PC-3 (cell line): Measurements from ENCODE around the gene MS4A7. TPM values are rescaled to one million over a fixed set of nuclear protein-coding genes. Genes with fewer than 3 reads are reported as not detected.
A peak's percentile ranks its signal among the peaks of the same experiment; 100 is the strongest.
"Not testable (repeated sequence)": the region's sequence is repeated elsewhere in the genome, so short reads cannot be mapped to it uniquely, and the experiment has no call there.

Experiments used
- ATAC-seq: fragments of 200-7000 bp; cut with Tn5 transposase; 2 replicates; pipeline ENCODE4 v1.9.1; 2020; ENCODE audit warnings: mild to moderate bottlenecking, moderate library complexity
- BruUV-seq: library from RNA; stranded (reverse); fragments of 400-500 nt; replicated peaks from 2 replicates; lab custom pipeline; 2021; lab: Mats Ljungman, UMichigan
- CTCF ChIA-PET: fragments of 300-600 bp; sonication (Branson Sonifier 250); formaldehyde crosslinking; loops from one replicate; lab custom pipeline; 2022; ENCODE audit warnings: antibody characterized with exemption; lab: Charles Lee
- POLR2A ChIA-PET: fragments of 300-600 bp; sonication (Branson Sonifier 250); formaldehyde crosslinking; loops from one replicate; lab custom pipeline; 2022; ENCODE audit warnings: antibody characterized with exemption; ENCODE audit not compliant: unreplicated experiment; lab: Charles Lee
- DNase-seq: peaks from one replicate; pipeline ENCODE4 v3.0.0-alpha.2; 2015
- H2AFZ ChIP-seq: fragments of 300-600 bp; sonication (generic); 2 replicates; pipeline ENCODE4 v1.6.0; 2016; ENCODE audit warnings: antibody characterized with exemption, low read length
- H3F3A ChIP-seq: fragments of 300-600 bp; sonication (generic); one replicate; pipeline ENCODE4 v1.6.0; 2017; ENCODE audit warnings: antibody characterized with exemption, low read length, control low read depth, mild to moderate bottlenecking; ENCODE audit not compliant: unreplicated experiment
- H3K27ac ChIP-seq: fragments of 300-600 bp; sonication (generic); 2 replicates; pipeline ENCODE4 v1.5.1; 2016; ENCODE audit warnings: mild to moderate bottlenecking, low read length
- H3K27me3 ChIP-seq: fragments of 300-600 bp; sonication (generic); 2 replicates; pipeline ENCODE4 v1.6.1; 2016; ENCODE audit warnings: low read length, mixed read lengths
- H3K36me3 ChIP-seq: fragments of 300-600 bp; sonication (generic); 2 replicates; pipeline ENCODE4 v1.6.1; 2016; ENCODE audit warnings: low read depth, mixed run types, low read length, mixed read lengths
- H3K4me1 ChIP-seq: fragments of 300-600 bp; sonication (generic); 2 replicates; pipeline ENCODE4 v1.5.1; 2016; ENCODE audit warnings: low read length; ENCODE audit not compliant: insufficient read depth
- H3K4me2 ChIP-seq: fragments of 300-600 bp; sonication (generic); 2 replicates; pipeline ENCODE4 v1.6.0; 2016; ENCODE audit warnings: low read length
- H3K4me3 ChIP-seq: fragments of 300-600 bp; sonication (generic); 2 replicates; pipeline ENCODE4 v1.5.1; 2016; ENCODE audit warnings: mild to moderate bottlenecking, low read length, mixed read lengths
- H3K79me2 ChIP-seq: fragments of 300-600 bp; sonication (generic); 2 replicates; pipeline ENCODE4 v1.6.1; 2017; ENCODE audit warnings: low read length, mixed read lengths
- H3K9ac ChIP-seq: fragments of 300-600 bp; sonication (generic); 2 replicates; pipeline ENCODE4 v1.6.0; 2016; ENCODE audit warnings: mild to moderate bottlenecking, low read length
- H3K9me2 ChIP-seq: fragments of 300-600 bp; sonication (generic); replicated peaks from 2 replicates; pipeline ENCODE4 v1.6.1; 2016; ENCODE audit warnings: mixed run types, low read length, mixed read lengths
- H3K9me3 ChIP-seq: fragments of 300-600 bp; sonication (generic); 2 replicates; pipeline ENCODE4 v1.6.1; 2016; ENCODE audit warnings: low read length, mixed read lengths
- H4K20me1 ChIP-seq: fragments of 300-600 bp; sonication (generic); 2 replicates; pipeline ENCODE4 v1.6.1; 2016; ENCODE audit warnings: low read length, mixed read lengths
- EZH2 ChIP-seq: fragments of 300-600 bp; sonication (generic); IDR thresholded peaks from one replicate; pipeline ENCODE4 v1.6.1; 2017; ENCODE audit warnings: antibody characterized with exemption, mild to moderate bottlenecking, low read length; ENCODE audit not compliant: unreplicated experiment
- EZH2phosphoT487 ChIP-seq: fragments of 300-600 bp; sonication (generic); IDR thresholded peaks from 2 replicates; pipeline ENCODE4 v1.6.1; 2018; ENCODE audit warnings: mild to moderate bottlenecking, antibody characterized with exemption, low read length, borderline replicate concordance
- intact Hi-C: fragments of 100-400 bp; cut with micrococcal nuclease; formaldehyde crosslinking; loops from 2 replicates; pipeline ENCODE4 v1.9.0; 2023
- total RNA-seq: library from RNA; depleted of rRNA; stranded (reverse); fragments of >200 nt; gene quantifications from 2 replicates; pipeline ENCODE4 v1.2.3, GENCODE V29; 2014
- TF ChIP-seq, protein P1 (sequence below): fragments of 300-600 bp; sonication (generic); conservative IDR thresholded peaks from 2 replicates; pipeline ENCODE4 v1.5.1; 2017; ENCODE audit warnings: antibody characterized with exemption, low read depth, mild to moderate bottlenecking, low read length

MS4A7 gene
- total RNA-seq, 1 experiment from 2014 or later = 2.1 TPM

GRCh38 chr11:60362241-60362640 lies 16.1 kb upstream of the MS4A7 start:
- Histone ChIP-seq H3K4me3 (no peak overlapping the region), H3K36me3 (no peaks in the 10 kb centered on the region), H3F3A (no peaks in the 10 kb centered on the region), H3K27me3 (peaks cover 9% of the 10 kb centered on the region; the same call in 1 of the 2 replicates), H3K79me2 (no peaks in the 10 kb centered on the region), H3K9me3 (no peaks in the 10 kb centered on the region), H4K20me1 (no peaks in the 10 kb centered on the region), H3K9ac (no peak overlapping the region), H3K4me1 (no peaks in the 10 kb centered on the region; the same call in 1 of the 2 replicates), H3K27ac (no peak overlapping the region), H3K9me2 (no peaks in the 10 kb centered on the region), H2AFZ (no peak overlapping the region), H3K4me2 (no peak overlapping the region)
- ATAC-seq (no peak), DNase-seq (no peak)
- BruUV-seq = no TSS peak
- intact Hi-C loops = no loop called here
- TF ChIP-seq, protein P1, sequence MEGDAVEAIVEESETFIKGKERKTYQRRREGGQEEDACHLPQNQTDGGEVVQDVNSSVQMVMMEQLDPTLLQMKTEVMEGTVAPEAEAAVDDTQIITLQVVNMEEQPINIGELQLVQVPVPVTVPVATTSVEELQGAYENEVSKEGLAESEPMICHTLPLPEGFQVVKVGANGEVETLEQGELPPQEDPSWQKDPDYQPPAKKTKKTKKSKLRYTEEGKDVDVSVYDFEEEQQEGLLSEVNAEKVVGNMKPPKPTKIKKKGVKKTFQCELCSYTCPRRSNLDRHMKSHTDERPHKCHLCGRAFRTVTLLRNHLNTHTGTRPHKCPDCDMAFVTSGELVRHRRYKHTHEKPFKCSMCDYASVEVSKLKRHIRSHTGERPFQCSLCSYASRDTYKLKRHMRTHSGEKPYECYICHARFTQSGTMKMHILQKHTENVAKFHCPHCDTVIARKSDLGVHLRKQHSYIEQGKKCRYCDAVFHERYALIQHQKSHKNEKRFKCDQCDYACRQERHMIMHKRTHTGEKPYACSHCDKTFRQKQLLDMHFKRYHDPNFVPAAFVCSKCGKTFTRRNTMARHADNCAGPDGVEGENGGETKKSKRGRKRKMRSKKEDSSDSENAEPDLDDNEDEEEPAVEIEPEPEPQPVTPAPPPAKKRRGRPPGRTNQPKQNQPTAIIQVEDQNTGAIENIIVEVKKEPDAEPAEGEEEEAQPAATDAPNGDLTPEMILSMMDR = no peak
- no peak for TF ChIP-seq EZH2phosphoT487
- CTCF ChIA-PET = interaction anchor here (0.6 kb wide), 1 partner anchor 111 kb away, joined by 3 read pairs; no protein-coding TSS in a partner anchor
- POLR2A ChIA-PET = no interaction called here

GRCh38 chr11:60363542-60364470 lies 14.5 kb upstream of the MS4A7 start:
- ChIA-PET POLR2A (interaction anchor here (0.6 kb wide), 1 partner anchor 17 kb away, joined by 3 read pairs; no protein-coding TSS in a partner anchor), CTCF (interaction anchor here (0.6 kb wide), 2 partner anchors 29 to 506 kb away, joined by 3 read pairs; no protein-coding TSS in a partner anchor)
- Histone ChIP-seq H3F3A (no peaks in the 10 kb centered on the region), H4K20me1 (no peaks in the 10 kb centered on the region), H3K9me2 (no peaks in the 10 kb centered on the region), H3K36me3 (no peaks in the 10 kb centered on the region), H3K9me3 (no peaks in the 10 kb centered on the region), H2AFZ (no peak overlapping the region), H3K4me2 (0 out of 2 replicates have a peak overlapping the region, but pooled peaks have one; percentile 15), H3K4me1 (no peaks in the 10 kb centered on the region; the same call in 1 of the 2 replicates), H3K27ac (no peak overlapping the region), H3K4me3 (no peak overlapping the region), H3K79me2 (no peaks in the 10 kb centered on the region), H3K9ac (no peak overlapping the region), H3K27me3 (peaks cover 9% of the 10 kb centered on the region; the same call in 1 of the 2 replicates)
- TF ChIP-seq EZH2 = no peak
- TF ChIP-seq, protein P1 = peak; percentile 92
- no peak for TF ChIP-seq EZH2phosphoT487
- ATAC-seq = peak; percentile 81
- intact Hi-C loops = loop anchor here (1.0 kb wide), 3 partner anchors 105 to 254 kb away; no protein-coding TSS in a partner anchor
- DNase-seq = peak; percentile 92
- no TSS peak for BruUV-seq

DNA sequence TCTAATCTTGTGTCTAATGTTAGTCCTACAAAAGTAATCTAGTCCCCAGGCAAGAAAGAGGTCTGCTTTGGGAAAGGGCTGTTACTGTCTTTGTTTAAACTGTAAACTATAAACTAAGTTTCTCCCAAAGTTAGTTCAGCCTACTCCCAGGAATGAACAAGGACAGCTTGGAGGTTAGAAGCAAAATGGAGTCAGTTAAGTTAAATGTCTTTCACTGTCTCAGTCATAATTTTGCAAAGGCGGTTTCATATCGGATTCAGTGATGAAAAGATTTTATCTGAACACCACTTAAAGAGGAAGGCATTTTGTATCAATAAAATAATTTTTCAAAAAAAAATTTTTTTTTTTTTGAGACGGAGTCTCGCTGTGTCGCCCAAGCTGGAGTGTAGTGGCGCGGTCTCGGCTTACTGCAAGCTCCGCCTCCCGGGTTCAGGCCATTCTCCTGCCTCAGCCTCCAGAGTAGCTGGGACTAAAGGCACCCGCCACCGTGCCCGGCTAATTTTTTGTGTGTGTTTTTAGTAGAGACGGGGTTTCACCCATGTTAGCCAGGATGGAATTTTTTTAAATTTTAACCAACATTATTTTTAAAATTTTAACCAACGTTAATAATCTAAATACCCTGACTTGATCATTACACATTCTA lies 11.9 kb upstream of the MS4A7 start:
- H3K9me3 ChIP-seq, BruUV-seq, H3K9me2 ChIP-seq, H3K27me3 ChIP-seq, H3K36me3 ChIP-seq, H3K79me2 ChIP-seq, ATAC-seq, H3K4me2 ChIP-seq, H2AFZ ChIP-seq, DNase-seq, CTCF ChIA-PET, intact Hi-C loops, H3K4me3 ChIP-seq, H3K27ac ChIP-seq, H3F3A ChIP-seq, H3K9ac ChIP-seq, POLR2A ChIA-PET, H4K20me1 ChIP-seq: not testable (repeated sequence)
- peaks cover 21% of the 10 kb centered on the region for H3K4me1 ChIP-seq
